Measurements from ENCODE around the gene TMEM59.

DNA sequence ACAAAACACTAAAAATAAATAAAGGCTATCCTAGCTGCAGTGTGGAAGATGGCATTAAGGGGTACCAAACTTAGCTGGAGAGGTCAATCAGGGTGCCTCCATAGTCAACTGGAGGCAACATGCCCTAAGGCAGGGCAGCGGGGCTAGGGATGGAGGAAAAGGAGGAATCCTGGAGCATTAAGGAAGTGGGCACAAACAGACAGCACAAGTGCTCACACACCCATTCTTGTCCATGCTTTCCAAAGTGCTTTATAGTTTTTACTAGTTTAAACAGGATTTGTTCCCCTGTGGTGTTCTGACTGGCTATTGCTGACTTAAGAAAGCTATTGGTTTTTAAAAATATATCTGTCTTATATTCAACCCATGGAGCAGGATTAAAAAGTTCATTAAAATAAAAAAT is 33.8 kb upstream of the TMEM59 start:
- TF ChIP-seq NFIC (IDR thresholded peaks at IDR 0.05) (no peak), TCF12 (IDR thresholded peaks at IDR 0.05; ENCODE audit: low read depth) (no peak), FOXM1 (IDR thresholded peaks at IDR 0.05; ENCODE audit: borderline replicate concordance, low read depth) (no peak), YY1 (IDR thresholded peaks at IDR 0.05; ENCODE audit: low read depth) (no peak), EGR1 (IDR thresholded peaks at IDR 0.05) (no peak)
- TF ChIP-seq, protein P1, sequence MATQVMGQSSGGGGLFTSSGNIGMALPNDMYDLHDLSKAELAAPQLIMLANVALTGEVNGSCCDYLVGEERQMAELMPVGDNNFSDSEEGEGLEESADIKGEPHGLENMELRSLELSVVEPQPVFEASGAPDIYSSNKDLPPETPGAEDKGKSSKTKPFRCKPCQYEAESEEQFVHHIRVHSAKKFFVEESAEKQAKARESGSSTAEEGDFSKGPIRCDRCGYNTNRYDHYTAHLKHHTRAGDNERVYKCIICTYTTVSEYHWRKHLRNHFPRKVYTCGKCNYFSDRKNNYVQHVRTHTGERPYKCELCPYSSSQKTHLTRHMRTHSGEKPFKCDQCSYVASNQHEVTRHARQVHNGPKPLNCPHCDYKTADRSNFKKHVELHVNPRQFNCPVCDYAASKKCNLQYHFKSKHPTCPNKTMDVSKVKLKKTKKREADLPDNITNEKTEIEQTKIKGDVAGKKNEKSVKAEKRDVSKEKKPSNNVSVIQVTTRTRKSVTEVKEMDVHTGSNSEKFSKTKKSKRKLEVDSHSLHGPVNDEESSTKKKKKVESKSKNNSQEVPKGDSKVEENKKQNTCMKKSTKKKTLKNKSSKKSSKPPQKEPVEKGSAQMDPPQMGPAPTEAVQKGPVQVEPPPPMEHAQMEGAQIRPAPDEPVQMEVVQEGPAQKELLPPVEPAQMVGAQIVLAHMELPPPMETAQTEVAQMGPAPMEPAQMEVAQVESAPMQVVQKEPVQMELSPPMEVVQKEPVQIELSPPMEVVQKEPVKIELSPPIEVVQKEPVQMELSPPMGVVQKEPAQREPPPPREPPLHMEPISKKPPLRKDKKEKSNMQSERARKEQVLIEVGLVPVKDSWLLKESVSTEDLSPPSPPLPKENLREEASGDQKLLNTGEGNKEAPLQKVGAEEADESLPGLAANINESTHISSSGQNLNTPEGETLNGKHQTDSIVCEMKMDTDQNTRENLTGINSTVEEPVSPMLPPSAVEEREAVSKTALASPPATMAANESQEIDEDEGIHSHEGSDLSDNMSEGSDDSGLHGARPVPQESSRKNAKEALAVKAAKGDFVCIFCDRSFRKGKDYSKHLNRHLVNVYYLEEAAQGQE (IDR thresholded peaks at IDR 0.05; ENCODE audit: low read depth): no peak
